Fibroblast of mammary gland (primary cell): ENCODE data around the gene PLAAT3.

Source experiments
- DNase-seq: peaks from one replicate; pipeline ENCODE4 v3.0.0-alpha.2; 2010; ENCODE audit warnings: low read depth
- H3K4me3 ChIP-seq: 2 replicates; pipeline ENCODE4 v1.5.1; 2011; ENCODE audit warnings: low read depth, mild to moderate bottlenecking, low read length, moderate library complexity; ENCODE audit not compliant: control insufficient read depth
- TF ChIP-seq, protein P1 (sequence below): conservative IDR thresholded peaks from 2 replicates; pipeline ENCODE4 v1.5.1; 2011; ENCODE audit warnings: low read depth, low read length, inconsistent platforms; ENCODE audit not compliant: control insufficient read depth, insufficient read depth

Gene PLAAT3

DNA sequence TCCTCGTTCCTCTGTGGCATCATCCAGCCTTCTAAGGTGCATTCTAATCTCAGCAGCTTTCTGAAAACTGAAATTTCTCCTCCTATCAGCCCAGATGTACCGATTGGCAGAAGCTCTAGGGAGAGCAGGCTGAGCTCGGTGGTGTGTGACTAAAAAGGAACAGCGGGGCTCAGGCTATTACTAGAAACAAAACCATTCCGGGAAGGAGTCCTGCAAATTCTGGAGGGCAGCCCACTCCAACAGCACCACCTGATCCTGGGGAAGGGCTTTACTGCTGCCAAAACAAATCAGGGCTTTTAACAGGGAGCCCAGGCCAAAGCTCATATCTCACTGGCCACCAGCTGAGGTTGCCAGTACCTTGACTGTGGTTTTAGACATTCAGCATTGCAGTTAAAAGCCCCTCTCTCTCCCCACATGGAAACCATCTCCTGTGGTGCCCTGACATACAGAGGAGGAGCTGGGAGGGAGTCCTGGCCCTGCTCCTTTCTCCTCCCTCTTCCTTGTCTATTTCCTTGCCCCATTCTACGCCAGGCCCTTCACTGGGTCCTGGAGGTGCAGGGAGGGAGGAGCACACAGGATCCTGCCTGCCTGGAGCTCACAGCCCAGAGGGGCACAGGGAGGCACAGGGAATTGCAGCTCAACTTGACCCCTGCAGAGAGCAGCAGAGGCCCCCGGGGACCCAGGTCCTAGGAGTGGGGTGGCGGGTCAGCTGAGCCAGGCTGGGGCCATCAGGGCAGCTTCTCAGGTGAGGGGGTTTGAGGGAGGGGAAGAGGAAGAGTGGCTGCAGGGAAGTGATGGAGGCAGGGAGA lies 76.7 kb downstream of the PLAAT3 start:
- TF ChIP-seq, protein P1, sequence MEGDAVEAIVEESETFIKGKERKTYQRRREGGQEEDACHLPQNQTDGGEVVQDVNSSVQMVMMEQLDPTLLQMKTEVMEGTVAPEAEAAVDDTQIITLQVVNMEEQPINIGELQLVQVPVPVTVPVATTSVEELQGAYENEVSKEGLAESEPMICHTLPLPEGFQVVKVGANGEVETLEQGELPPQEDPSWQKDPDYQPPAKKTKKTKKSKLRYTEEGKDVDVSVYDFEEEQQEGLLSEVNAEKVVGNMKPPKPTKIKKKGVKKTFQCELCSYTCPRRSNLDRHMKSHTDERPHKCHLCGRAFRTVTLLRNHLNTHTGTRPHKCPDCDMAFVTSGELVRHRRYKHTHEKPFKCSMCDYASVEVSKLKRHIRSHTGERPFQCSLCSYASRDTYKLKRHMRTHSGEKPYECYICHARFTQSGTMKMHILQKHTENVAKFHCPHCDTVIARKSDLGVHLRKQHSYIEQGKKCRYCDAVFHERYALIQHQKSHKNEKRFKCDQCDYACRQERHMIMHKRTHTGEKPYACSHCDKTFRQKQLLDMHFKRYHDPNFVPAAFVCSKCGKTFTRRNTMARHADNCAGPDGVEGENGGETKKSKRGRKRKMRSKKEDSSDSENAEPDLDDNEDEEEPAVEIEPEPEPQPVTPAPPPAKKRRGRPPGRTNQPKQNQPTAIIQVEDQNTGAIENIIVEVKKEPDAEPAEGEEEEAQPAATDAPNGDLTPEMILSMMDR, result no peak
- H3K4me3 ChIP-seq, result peak overlapping the region; percentile 33
- peak; percentile 62 for DNase-seq

DNA sequence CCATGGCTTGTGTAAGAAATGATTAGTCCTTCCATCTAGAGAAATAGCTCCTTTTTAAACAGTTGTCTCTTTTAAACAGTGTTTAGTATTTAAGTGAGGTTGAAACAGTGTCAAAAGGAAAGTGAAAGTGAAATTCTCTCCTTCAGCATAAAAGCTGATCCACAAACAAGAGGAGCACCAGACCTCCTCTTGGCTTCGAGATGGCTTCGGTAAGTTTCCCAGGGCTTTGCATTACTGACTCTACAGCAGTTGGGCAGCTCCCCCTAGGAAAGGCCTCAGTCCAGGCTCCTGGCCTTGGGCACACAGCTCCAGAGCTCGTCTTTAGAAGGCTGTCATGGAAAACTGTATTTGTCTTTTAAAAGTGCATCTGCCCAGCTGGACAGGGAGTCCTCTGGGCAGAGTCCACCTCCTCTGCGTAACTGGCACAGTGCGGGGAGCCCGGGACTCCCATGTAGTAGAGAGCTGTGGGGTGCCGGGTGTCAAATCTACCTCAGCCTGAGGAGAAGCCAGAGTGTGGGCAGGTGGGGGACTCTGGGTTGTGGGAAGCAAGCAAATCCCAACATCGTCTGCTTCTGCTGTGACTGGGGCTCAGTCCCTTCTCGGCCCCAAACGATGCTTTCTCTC lies 77.5 kb downstream of the PLAAT3 start, which contains the start of gene PLAAT4:
Gene PLAAT4, plus strand, starts transcription at position 140 of the 624 bp plus-strand sequence. Its CDS starts 61 bp downstream, at position 201.
- peak; percentile 64 for DNase-seq
- TF ChIP-seq, protein P1, result no peak
- peak within 1 kb of the TSS; percentile 33 for H3K4me3 ChIP-seq

DNA sequence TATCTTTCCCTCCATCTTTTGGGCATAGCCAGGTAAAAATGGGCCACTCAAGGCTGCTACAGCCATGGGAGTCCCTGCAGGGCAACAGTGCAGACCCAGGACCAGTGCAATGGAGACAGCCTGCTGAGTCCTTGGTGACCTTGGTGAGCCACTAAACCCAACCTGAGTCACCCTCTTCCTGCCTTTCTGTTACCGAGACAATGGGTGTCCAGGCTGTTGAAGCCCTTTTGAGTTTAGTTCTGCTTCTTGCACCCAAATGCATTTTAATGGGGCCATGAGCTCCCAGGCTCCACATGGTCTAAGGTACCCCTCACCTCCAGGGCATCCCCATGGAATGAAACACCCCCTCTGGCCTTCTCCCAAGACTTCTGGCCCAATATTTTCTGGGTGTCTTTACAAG lies 78.5 kb downstream of the PLAAT3 start:
- H3K4me3 ChIP-seq, result no peak overlapping the region
- DNase-seq, result no peak
- TF ChIP-seq, protein P1, result no peak

DNA sequence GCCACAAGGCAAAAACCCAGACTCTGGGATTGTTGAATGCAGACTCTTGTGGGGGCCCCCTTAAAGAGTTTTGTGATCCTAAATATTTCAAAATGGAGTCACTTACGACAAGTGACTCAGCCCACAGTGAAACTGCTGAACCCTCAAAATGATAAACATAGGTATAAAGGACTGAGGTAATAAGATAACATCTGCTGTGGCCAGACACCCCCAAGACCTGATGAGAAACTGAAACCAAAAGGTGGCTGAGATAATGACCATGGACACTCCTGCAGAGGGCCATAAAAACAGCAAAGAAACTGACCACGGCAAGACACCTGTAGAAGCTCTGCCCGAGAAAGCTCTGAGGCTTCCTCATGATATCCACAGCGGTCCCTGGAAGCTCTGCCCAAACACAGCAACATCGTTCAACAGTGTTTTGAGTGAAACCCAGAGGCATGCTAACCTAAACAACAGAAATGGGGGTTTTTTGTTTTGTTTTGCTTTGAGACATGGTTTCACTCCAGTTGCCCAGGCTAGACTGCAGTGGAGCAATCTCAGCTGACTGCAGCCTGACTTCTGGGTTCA lies 79.3 kb downstream of the PLAAT3 start:
- TF ChIP-seq, protein P1, result no peak
- DNase-seq, result no peak
- H3K4me3 ChIP-seq, result no peak overlapping the region

DNA sequence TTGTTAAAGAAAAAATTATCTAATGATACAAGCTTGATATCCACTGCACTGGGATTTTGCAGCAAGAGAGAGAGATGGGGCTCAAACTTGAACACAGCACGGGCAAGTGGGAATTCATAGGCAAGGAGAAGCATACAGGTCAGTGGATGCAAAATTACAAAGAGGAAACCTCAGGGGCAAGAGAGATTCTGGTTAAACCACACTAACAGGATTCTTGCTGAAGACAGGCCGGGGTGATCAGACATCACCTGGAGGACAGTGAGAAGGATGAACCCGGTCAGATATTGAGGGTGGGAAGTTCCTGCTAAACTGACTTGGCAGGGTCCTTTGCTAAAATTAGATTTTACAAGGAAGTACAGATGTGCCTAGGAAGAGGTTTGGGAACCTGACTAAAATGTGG lies 80.2 kb downstream of the PLAAT3 start:
- no peak for DNase-seq

DNA sequence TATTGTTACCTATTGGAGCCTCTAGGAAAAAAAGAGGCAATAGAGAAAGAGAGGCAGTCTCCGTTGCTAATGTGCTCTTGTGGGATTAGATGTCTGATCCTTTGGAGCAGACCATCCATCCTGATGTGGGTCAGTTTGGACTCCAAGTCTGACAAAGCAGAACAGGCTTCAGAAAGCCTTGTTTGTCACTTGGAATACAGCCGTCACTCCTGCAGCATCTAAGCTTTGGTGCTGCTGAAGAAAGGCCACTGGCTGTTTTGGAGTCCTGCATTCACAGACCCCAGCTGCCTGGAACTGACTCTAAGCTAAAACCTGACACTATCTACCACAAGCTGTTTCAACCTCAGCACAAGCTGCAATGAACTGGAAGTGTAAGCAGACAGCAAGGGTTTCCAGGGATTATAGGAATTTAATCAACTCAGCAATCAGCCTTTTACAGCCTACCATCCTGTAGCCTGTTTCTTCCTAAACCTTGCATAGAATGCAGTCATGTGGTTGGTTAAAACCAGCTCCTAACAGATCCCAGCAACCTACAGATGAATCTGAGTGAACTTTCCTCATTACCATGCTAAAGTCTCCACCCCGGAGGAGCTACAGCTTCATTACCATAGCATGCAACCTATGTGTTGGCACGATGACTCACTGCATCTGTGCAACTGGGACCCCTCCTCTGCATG lies 81.3 kb downstream of the PLAAT3 start:
- no peak overlapping the region for H3K4me3 ChIP-seq
- no peak for DNase-seq
- TF ChIP-seq, protein P1, result no peak

More for the DNA sequence above, 80.2 kb downstream of the PLAAT3 start:
- H3K4me3 ChIP-seq, result no peak overlapping the region
- TF ChIP-seq, protein P1, result no peak
